OCI-LY7 (cell line): ENCODE data around the gene SLC25A33.

Experiments used
- EZH2phosphoT487 ChIP-seq: fragments of 200-600 bp; sonication (generic); IDR thresholded peaks from 2 replicates; pipeline ENCODE4 v1.6.1; 2018; ENCODE audit warnings: low read depth, borderline replicate concordance, mild to moderate bottlenecking, mixed run types, antibody characterized with exemption, low read length, moderate library complexity, mixed read lengths
- TF ChIP-seq, protein P1 (sequence below): fragments of 200-600 bp; sonication (generic); conservative IDR thresholded peaks from 2 replicates; pipeline ENCODE4 v1.5.1; 2014; ENCODE audit warnings: mild to moderate bottlenecking, antibody characterized with exemption, low read length, moderate library complexity, mixed read lengths

DNA sequence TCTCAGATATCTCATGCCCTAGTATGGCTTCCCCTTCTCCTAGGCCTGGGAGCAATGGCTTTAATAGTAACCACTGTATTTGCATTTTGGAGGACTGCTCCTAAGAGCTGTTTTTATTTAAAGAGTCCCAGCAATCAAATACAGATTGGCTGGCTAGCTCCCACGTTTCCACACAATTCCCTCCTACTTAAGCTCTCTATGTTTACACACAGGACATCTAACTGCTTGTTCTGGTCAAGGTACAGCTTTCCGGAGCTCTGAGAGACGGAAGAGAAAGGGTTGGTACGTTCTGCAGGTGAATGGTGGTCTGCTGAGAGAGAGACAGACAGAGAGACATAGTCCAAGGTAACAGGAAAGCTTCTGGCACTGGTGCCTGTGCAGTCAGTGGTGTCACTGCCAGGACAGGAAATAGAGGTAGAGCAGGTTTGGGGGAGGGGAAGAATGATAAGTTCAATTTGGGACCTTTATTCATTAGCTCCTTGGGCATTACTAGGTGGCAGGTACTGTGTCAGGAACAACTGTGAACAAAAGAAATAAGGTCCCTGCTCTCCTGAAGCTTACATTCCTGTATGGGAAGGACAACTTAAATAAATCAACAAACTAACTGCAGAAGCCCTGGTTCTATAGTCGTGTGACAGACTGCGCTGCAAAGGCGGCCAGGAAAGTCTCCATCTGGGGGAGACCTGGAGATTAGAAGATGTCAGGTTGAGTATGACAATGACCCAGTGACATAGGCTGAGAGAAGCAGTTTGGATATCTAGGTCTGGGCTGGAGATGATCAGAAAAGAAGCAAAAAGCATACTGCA, 1.2 kb upstream of the SLC25A33 start:
- TF ChIP-seq, protein P1, sequence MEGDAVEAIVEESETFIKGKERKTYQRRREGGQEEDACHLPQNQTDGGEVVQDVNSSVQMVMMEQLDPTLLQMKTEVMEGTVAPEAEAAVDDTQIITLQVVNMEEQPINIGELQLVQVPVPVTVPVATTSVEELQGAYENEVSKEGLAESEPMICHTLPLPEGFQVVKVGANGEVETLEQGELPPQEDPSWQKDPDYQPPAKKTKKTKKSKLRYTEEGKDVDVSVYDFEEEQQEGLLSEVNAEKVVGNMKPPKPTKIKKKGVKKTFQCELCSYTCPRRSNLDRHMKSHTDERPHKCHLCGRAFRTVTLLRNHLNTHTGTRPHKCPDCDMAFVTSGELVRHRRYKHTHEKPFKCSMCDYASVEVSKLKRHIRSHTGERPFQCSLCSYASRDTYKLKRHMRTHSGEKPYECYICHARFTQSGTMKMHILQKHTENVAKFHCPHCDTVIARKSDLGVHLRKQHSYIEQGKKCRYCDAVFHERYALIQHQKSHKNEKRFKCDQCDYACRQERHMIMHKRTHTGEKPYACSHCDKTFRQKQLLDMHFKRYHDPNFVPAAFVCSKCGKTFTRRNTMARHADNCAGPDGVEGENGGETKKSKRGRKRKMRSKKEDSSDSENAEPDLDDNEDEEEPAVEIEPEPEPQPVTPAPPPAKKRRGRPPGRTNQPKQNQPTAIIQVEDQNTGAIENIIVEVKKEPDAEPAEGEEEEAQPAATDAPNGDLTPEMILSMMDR: no peak
- no peak for TF ChIP-seq EZH2phosphoT487
